Gastroesophageal sphincter (tissue), 4 donors: ENCODE results near the gene ZC3H12C. TPM values are rescaled to one million over a fixed set of nuclear protein-coding genes. Genes with fewer than 3 reads are reported as not detected.

ENCODE experiments used
- ATAC-seq: fragments of 150-250 bp; one replicate; pipeline ENCODE4 v1.9.1; 2016; ENCODE audit warnings: mild to moderate bottlenecking, moderate library complexity
- H3K27ac ChIP-seq, 4 donors: fragments of 200-600 bp; sonication (generic) in 3 of 4; 1 replicate in 3 of 4; 2 replicates in 1 of 4; pipeline ENCODE4 v1.5.1; 2016 to 2019
- H3K27me3 ChIP-seq: fragments of 200-600 bp; sonication (generic); one replicate; pipeline ENCODE4 v1.5.1; 2019
- H3K36me3 ChIP-seq, 2 donors: fragments of 200-600 bp; sonication (generic); one replicate each; pipeline ENCODE4 v1.5.1; 2019; ENCODE audit warnings: control low read depth in 1 of 2
- H3K4me1 ChIP-seq, 3 donors: fragments of 200-600 bp; sonication (generic); 1 replicate in 2 of 3; 2 replicates in 1 of 3; pipeline ENCODE4 v1.5.1; 2016 to 2019; ENCODE audit warnings: control low read depth in 2 of 3
- H3K4me3 ChIP-seq, 2 donors: fragments of 200-600 bp; sonication (generic); one replicate each; pipeline ENCODE4 v1.5.1; 2019; ENCODE audit warnings: mild to moderate bottlenecking in 1 of 2, moderate library complexity in 1 of 2
- H3K9me3 ChIP-seq, 3 donors: fragments of 200-600 bp; sonication (generic); one replicate each; pipeline ENCODE4 v1.5.1; 2017 to 2019; ENCODE audit warnings: control low read depth in 2 of 3
- EP300 ChIP-seq: sonication (generic); formaldehyde crosslinking; IDR thresholded peaks from one replicate; pipeline ENCODE4 v1.6.1; 2017; ENCODE audit warnings: antibody characterized with exemption, mild to moderate bottlenecking
- POLR2A ChIP-seq, 2 donors: fragments of 450-650 bp; IDR thresholded peaks; one replicate each; pipeline ENCODE4 v1.6.1; 2017; ENCODE audit warnings: antibody characterized with exemption in 2 of 2, mild to moderate bottlenecking in 2 of 2, moderate library complexity in 1 of 2
- POLR2AphosphoS5 ChIP-seq: sonication (generic); formaldehyde crosslinking; IDR thresholded peaks from one replicate; pipeline ENCODE4 v1.6.1; 2017; ENCODE audit warnings: antibody characterized with exemption
- WGBS, 2 donors: methylation state at CpG; one replicate each; pipeline ENCODE4 v1.1.5; 2018; ENCODE audit warnings: low coverage in 1 of 2; 5-methylcytosine and 5-hydroxymethylcytosine counted together
- total RNA-seq, 4 donors: library from RNA; depleted of rRNA; stranded (reverse); fragments of >200 nt; gene quantifications; one replicate each; pipeline ENCODE4 v1.1.0, GENCODE V29; 2016
- TF ChIP-seq, protein P1 (sequence below), 4 experiments: fragments of 200-600 bp in 2 of 4; fragments of 450-650 bp in 2 of 4; sonication (generic) in 1 of 4; IDR thresholded peaks; one replicate each; pipeline ENCODE4 v1.5.1; 2017 to 2019; ENCODE audit warnings: antibody characterized with exemption in 4 of 4, mild to moderate bottlenecking in 2 of 4, moderate library complexity in 2 of 4

ZC3H12C gene
- total RNA-seq, 4 donors from 2014 or later = 22.1 to 30.9 (median 26.3) TPM

- Histone ChIP-seq H3K9me3 (no peaks in the 10 kb centered on the region), H3K27ac (no peak overlapping the region), H3K4me1 (peaks cover 0 to 20% (median 0%) of the 10 kb centered on the region in 3 donors), H3K27me3 (no peaks in the 10 kb centered on the region), H3K4me3 (no peak overlapping the region), H3K36me3 (no peaks in the 10 kb centered on the region)
- no peak for ATAC-seq
- WGBS, 2 donors = 92% methylated on average over 5 of the region's 5 CpGs
- TF ChIP-seq, protein P1, sequence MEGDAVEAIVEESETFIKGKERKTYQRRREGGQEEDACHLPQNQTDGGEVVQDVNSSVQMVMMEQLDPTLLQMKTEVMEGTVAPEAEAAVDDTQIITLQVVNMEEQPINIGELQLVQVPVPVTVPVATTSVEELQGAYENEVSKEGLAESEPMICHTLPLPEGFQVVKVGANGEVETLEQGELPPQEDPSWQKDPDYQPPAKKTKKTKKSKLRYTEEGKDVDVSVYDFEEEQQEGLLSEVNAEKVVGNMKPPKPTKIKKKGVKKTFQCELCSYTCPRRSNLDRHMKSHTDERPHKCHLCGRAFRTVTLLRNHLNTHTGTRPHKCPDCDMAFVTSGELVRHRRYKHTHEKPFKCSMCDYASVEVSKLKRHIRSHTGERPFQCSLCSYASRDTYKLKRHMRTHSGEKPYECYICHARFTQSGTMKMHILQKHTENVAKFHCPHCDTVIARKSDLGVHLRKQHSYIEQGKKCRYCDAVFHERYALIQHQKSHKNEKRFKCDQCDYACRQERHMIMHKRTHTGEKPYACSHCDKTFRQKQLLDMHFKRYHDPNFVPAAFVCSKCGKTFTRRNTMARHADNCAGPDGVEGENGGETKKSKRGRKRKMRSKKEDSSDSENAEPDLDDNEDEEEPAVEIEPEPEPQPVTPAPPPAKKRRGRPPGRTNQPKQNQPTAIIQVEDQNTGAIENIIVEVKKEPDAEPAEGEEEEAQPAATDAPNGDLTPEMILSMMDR (IDR thresholded peaks at IDR 0.05) = no peak
- TF ChIP-seq EP300 (no peak), POLR2AphosphoS5 (no peak), POLR2A (IDR thresholded peaks at IDR 0.05) (no peak)
Observed at GRCh38 chr11:110088535-110089344, 4.5 kb upstream of the ZC3H12C start.

DNA sequence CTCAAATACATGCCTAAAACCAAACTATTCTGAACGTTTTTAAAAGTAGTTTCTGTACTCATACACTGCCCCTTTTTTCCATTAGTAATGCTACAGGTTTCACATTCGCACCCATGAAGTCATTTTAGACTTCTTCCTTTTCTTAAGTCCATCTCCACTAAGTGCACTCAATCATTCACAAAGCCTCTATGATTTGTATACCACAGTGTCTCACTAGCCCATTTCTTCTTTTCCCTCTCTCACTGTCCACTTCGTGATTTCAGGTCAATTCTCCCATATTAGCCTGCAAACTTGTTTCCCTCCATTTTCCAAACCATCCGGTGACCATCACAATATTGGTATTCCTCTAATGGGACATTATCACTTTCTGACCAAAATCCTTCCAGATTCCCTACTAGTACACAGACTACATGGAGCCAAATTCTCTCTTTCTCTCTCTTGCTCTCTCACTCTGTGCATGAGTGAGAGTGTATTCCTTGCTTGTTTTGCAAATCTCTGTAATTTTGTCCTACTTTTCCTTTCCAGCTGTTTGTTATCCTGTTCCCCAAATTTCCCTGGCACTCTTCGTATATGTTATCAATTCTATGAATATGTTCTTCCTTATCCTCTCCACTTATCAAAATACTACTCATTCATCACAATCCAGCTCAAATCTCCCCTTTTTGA, 3.4 kb upstream of the ZC3H12C start:
- H3K4me3 ChIP-seq = no peak overlapping the region
- H3K27me3 ChIP-seq = no peaks in the 10 kb centered on the region
- H3K36me3 ChIP-seq = no peaks in the 10 kb centered on the region
- no peak overlapping the region for H3K27ac ChIP-seq
- no peaks in the 10 kb centered on the region for H3K9me3 ChIP-seq
- TF ChIP-seq POLR2AphosphoS5 = no peak
- TF ChIP-seq EP300 = no peak
- no peak for TF ChIP-seq POLR2A (IDR thresholded peaks at IDR 0.05)
- TF ChIP-seq, protein P1 (IDR thresholded peaks at IDR 0.05) = no peak
- ATAC-seq = no peak
- peaks cover 0 to 26% (median 3%) of the 10 kb centered on the region in 3 donors for H3K4me1 ChIP-seq
- WGBS, 2 donors = 70 to 71% methylated on average over 5 of the region's 5 CpGs

- no peaks in the 10 kb centered on the region for H3K9me3 ChIP-seq
- ATAC-seq = no peak
- H3K4me3 ChIP-seq = no peak overlapping the region
- H3K36me3 ChIP-seq = no peaks in the 10 kb centered on the region
- H3K27ac ChIP-seq = no peak overlapping the region
- WGBS, 2 donors = 88 to 91% methylated on average over 6 of the region's 6 CpGs
- H3K4me1 ChIP-seq = peaks cover 3 to 27% (median 3%) of the 10 kb centered on the region in 3 donors
- no peaks in the 10 kb centered on the region for H3K27me3 ChIP-seq
- TF ChIP-seq POLR2AphosphoS5 = no peak
- no peak for TF ChIP-seq EP300
- TF ChIP-seq POLR2A (IDR thresholded peaks at IDR 0.05) = no peak
- TF ChIP-seq, protein P1 (IDR thresholded peaks at IDR 0.05) = no peak
Observed at GRCh38 chr11:110090466-110091026, 2.6 kb upstream of the ZC3H12C start.

DNA sequence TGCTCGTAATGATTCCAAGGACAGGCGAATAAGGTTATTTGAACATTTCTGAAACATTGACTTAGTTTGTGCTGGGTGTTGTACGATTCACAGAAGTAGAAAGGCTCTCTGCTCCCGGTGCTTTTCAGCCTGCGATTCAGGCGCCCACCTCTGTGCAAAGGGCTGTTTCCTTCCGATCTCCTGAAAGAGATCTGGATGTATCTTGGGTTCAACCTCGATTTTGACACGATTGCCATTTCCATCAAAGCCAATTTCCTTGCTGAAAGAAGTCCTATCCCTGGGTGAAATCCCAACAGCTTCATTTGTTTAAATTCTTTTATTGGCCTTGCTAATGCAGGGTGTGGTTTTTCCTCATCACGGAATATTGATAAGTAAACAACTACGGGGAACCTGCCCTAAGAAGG, 1.1 kb upstream of the ZC3H12C start:
- Histone ChIP-seq H3K4me1 (peaks cover 3 to 38% (median 6%) of the 10 kb centered on the region in 3 donors), H3K9me3 (no peaks in the 10 kb centered on the region), H3K4me3 (peak overlapping the region; percentile 80 to 82), H3K27me3 (no peaks in the 10 kb centered on the region), H3K36me3 (no peaks in the 10 kb centered on the region), H3K27ac (peak overlapping the region; percentile 82 to 97 (median 96))
- 18 to 19% methylated on average over 9 to 10 of the region's 11 CpGs for WGBS, 2 donors
- TF ChIP-seq EP300 (no peak), POLR2AphosphoS5 (no peak), POLR2A (IDR thresholded peaks at IDR 0.05) (no peak)
- TF ChIP-seq, protein P1 (IDR thresholded peaks at IDR 0.05) = no peak
- ATAC-seq = no peak
